Head of caudate nucleus (tissue), 42 donors: ENCODE measurements around the gene CNTN4.

ENCODE experiments used
- DNase-seq, 42 donors: peaks; one replicate each; pipeline versions ENCODE4 v3.0.0 to v3.0.0-alpha.2; 2020 to 2021; ENCODE audit warnings: mixed read lengths in 7 of 42
- intact Hi-C: fragments of 100-400 bp; cut with DNase I; formaldehyde crosslinking; loops from one replicate; pipeline ENCODE4 v1.15.0; 2022

CNTN4 gene

GRCh38 chr3:2141482-2141881, 42.8 kb downstream of the CNTN4 start:
- intact Hi-C loops: no loop called here
- no peak for DNase-seq

DNA sequence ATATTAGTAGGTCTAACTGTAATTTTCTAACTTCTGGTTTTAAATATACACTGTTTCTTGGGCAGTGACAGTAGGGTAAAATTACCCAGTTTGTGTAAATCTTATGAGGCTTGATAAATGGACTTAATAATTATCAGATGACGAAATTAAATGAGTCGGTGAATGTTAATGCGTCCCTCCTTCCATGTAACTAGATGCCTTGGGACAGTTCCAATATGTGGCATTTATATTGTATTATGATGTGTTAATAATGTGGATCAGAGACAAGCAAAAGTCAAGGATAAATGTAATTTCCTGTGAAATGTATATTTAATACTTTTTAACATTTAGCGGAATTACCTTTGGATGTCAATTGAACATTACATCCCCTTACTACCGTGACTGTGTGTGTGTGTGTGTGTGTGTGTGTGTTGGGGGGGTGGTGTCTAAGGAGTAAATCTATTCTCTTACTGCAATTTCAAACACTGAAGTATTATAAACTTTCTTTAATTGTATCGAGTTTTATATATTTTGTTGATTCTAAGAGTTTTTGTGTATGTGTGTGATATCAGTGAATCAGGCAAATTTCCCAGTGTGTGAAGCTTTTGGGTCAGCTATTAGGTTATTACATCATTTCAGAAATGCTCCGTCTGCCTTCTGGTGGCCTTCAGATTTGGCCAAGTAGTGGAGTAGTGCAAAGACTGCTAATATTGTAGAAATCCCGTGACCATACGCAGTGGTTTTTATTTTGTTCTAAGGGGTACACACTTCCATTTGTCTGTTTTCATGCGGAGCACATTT, 50.1 kb downstream of the CNTN4 start:
- DNase-seq: no peak
- intact Hi-C loops: no loop called here

GRCh38 chr3:2153053-2153452, 54.4 kb downstream of the CNTN4 start:
- intact Hi-C loops: no loop called here

DNA sequence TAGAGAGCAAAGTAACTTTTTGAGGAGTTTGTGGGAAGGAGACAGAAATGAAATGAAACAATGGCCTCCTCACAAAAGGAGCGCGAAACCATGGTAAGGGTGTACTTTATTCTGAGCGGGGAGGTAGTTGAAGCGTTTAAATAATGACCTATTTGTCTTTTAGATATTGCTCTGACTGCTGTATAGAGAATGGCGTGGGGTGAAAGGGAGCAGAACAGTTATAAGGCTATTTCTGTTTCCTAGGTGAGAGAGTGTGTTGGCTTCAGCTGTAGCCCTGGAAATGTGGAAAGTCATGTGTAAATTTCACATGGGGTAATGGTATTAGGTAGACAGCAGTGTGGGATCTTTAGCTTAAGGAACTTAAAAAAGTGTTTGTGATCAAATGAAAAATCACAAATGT, 54.9 kb downstream of the CNTN4 start:
- DNase-seq: no peak
- intact Hi-C loops: no loop called here

More at GRCh38 chr3:2153053-2153452, 54.4 kb downstream of the CNTN4 start:
- no peak for DNase-seq

GRCh38 chr3:2154621-2155020, 56.0 kb downstream of the CNTN4 start:
- no peak for DNase-seq
- intact Hi-C loops: no loop called here

DNA sequence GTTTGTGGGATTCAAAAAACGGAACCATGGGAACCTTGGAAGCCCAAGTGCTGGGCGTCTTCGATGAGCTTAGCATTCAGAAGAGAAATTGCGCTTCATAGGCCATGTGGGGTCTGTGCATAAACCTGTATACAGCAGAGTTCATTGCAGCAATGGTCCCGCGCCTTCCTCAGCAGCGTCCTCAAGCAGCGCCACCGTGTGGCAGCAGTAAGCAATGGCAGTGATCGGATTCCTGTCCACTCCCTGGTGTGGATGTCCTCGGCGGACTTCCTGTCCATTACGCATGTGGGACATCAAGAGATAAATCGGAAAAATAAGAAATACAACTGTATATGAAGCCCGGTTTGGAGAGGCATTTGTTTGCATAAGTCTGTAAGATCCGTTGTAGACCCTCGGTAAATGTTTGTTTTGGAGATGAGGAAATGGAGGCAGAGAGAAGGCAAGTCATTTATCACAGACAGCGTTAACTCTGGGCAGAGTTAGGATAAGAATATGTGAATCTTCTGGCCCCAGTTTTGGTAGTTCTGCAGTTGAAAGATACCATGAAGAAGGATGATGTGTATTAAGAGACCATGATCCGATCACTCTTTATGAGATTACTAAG, 57.7 kb downstream of the CNTN4 start:
- intact Hi-C loops: no loop called here
- DNase-seq: peak in 10 of 42 donors; percentile 2 to 50 (median 18)

GRCh38 chr3:2158828-2159227, 60.2 kb downstream of the CNTN4 start:
- intact Hi-C loops: no loop called here
- no peak for DNase-seq

GRCh38 chr3:2166552-2166951, 67.9 kb downstream of the CNTN4 start:
- intact Hi-C loops: no loop called here
- no peak for DNase-seq

GRCh38 chr3:2172561-2173171, 74.0 kb downstream of the CNTN4 start:
- DNase-seq: no peak

DNA sequence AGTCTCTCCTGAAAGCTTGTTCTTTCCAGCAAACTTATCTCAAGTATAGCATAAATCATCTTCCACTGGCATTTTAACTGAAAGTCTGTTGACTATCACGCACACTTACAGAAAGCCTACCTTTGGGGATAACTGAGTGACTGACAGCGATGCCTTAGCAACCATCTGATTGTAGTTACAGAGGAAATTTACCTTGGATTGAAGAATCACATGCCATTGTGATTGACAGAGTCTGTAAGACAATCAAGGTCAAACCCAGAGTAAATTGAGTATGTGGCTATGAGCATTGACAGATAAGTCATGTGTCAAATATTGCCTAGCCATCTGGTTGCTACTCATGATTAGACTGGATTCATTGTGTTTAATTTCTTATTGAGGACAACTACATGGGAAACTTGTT, 82.0 kb downstream of the CNTN4 start:
- intact Hi-C loops: no loop called here
- DNase-seq: no peak

More at GRCh38 chr3:2172561-2173171, 74.0 kb downstream of the CNTN4 start:
- intact Hi-C loops: no loop called here

DNA sequence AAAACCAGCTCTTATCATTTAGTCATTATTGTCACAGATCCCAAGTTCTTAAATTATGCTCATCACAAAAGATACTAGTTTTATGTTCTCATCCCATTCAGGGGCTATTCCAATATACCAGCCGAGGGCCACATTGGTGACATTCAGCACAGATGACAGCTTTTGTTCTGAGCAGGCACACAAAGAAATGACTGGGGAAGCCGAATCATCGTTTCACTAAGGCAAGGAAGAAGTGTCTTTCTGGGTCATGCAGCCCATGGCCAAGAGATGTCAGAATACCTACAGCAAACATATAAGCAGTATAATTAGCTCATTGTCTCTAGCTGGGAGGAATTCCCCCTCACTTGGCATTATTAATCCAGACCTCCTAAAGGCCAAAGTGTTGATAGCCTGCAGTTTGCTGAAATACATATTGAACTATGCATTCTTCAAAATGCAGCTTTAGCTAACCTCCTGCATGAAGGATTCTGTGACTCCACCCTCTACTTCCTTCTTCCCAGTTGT, 100.2 kb downstream of the CNTN4 start:
- intact Hi-C loops: no loop called here
- DNase-seq: no peak

DNA sequence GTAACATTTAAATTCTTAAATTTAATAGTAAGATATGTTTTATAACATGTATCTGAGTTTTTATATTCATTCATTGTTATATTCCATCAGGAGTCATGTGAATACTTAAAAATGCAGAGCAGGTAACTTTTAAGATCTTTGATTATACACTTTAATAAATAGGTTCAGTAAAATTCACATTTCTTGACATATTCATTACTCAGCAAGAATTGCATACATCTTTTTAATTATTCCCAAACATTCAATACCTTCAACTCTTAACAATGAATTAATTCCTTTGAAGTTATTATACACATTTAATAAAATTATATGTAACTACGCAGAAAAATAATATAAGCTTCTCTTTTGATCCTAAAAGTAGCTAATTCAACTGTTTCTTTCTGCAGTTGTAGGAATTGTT, 105.4 kb downstream of the CNTN4 start:
- DNase-seq: no peak
- intact Hi-C loops: no loop called here

- DNase-seq: no peak
- intact Hi-C loops: no loop called here
These were observed 107.0 kb downstream of the CNTN4 start for GRCh38 chr3:2205692-2206091.

GRCh38 chr3:2206536-2206935, 107.9 kb downstream of the CNTN4 start:
- no peak for DNase-seq
- intact Hi-C loops: no loop called here

- intact Hi-C loops: no loop called here
- DNase-seq: no peak
These were observed 112.9 kb downstream of the CNTN4 start for GRCh38 chr3:2211568-2211967.

DNA sequence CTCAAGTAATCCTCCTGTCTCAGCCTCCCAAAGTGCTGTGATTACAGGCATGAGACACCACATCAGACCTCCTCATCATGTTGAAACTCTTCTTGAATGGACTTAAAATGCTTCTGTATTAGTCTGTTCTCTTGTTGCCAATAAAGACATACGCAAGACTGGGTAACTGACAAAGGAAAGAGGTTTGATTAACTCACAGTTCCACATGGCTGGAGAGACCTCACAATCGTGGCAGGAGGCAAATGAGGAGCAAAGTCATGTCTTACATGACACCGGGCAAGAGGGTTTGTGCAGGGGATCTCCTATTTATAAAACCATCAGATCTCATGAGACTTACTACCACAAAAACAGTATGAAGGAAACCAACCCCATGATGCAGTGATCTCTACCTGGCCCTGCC, 113.5 kb downstream of the CNTN4 start:
- intact Hi-C loops: no loop called here

DNA sequence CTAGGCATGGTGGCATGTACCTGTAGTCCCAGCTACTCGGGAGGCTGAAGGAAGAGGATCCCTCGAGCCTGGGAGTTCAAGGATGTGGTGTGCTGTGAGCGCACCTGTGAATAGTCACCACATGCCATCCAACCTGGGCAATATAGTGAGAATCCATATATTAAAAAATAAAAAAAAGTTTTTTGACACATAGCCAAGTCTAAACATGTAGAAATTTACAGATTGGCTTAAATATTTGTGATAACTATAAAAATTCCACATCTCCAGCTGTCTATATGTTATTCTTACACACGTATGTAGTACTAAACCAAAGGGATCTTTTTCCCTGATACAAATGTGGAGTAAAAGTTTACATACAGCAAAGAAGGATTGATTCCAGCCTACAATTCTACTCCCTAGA, 119.7 kb downstream of the CNTN4 start:
- intact Hi-C loops: no loop called here
- no peak for DNase-seq

More for the DNA sequence above, 113.5 kb downstream of the CNTN4 start:
- no peak for DNase-seq

- DNase-seq: peak in 4 of 42 donors; percentile 3 to 16 (median 9)
- intact Hi-C loops: no loop called here
These were observed 120.2 kb downstream of the CNTN4 start for GRCh38 chr3:2218816-2219215.

DNA sequence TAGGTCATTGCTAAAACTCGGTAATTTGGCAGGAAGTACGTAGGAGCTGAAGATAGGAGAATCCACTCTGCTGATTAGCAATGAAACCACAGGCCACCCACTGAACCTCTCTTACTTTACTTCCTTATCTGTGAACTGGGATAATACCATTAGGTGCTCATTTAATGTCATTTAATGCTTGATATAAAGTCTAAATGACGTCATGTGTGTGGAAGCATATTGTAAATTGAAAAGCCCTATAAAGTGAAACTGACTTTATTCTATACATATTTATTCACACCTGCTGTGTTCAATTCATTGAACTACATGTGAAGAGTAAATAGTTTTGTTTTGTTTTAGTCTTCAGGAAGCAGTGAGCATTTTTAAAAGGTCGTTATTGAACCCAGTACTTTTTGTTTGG, 137.5 kb downstream of the CNTN4 start:
- intact Hi-C loops: no loop called here
- DNase-seq: no peak

GRCh38 chr3:2244137-2244536, 145.5 kb downstream of the CNTN4 start:
- DNase-seq: no peak
- intact Hi-C loops: no loop called here
